ENCODE results near the gene GPR62. TPM values are rescaled to one million over a fixed set of nuclear protein-coding genes. Genes with fewer than 3 reads are reported as not detected.

Gene GPR62
- total RNA-seq, 1 donor from 2014 or later = not detected

- peaks cover 34% of the 10 kb centered on the region for H3K4me1 Mint-ChIP-seq (ENCODE audit: low read depth)
- H3K27ac Mint-ChIP-seq = peak overlapping the region; percentile 84
- no peaks in the 10 kb centered on the region for H3K27me3 Mint-ChIP-seq (ENCODE audit: insufficient read depth)
- H3K36me3 Mint-ChIP-seq (ENCODE audit: low read depth) = peaks cover 14% of the 10 kb centered on the region
- intact Hi-C loops (cut with micrococcal nuclease) = loop anchor here (1.0 to 5.0 kb wide), 13 partner anchors 24 to 1404 kb away; partner anchors contain the start of genes ABHD14B, ACY1, DCAF1 and DCP1A
- DNase-seq (ENCODE audit: low spot score) = peak; percentile 58
- H3K9me3 Mint-ChIP-seq = no peaks in the 10 kb centered on the region
- H3K4me3 Mint-ChIP-seq = peak overlapping the region; percentile 89
These were observed 12.4 kb upstream of the GPR62 start for GRCh38 chr3:51942603-51943450.

GRCh38 chr3:51943451-51944391 lies 11.5 kb upstream of the GPR62 start:
- no peaks in the 10 kb centered on the region for H3K9me3 Mint-ChIP-seq
- no peaks in the 10 kb centered on the region for H3K27me3 Mint-ChIP-seq (ENCODE audit: insufficient read depth)
- peak overlapping the region; percentile 28 for H3K4me3 Mint-ChIP-seq
- intact Hi-C loops (cut with micrococcal nuclease) = loop anchor here (2.0 to 5.0 kb wide), 2 partner anchors 273 to 1404 kb away; partner anchors contain the start of genes DCP1A and TEX264
- DNase-seq (ENCODE audit: low spot score) = no peak
- peaks cover 29% of the 10 kb centered on the region for H3K4me1 Mint-ChIP-seq (ENCODE audit: low read depth)
- no peak overlapping the region for H3K27ac Mint-ChIP-seq
- peaks cover 14% of the 10 kb centered on the region for H3K36me3 Mint-ChIP-seq (ENCODE audit: low read depth)

- Mint-ChIP-seq H3K27ac (no peak overlapping the region), H3K4me3 (no peak overlapping the region), H3K9me3 (no peaks in the 10 kb centered on the region), H3K4me1 (ENCODE audit: low read depth) (peaks cover 22% of the 10 kb centered on the region), H3K36me3 (ENCODE audit: low read depth) (peaks cover 9% of the 10 kb centered on the region), H3K27me3 (ENCODE audit: insufficient read depth) (no peaks in the 10 kb centered on the region)
- DNase-seq (ENCODE audit: low spot score) = no peak
- intact Hi-C loops (cut with micrococcal nuclease) = loop anchor here (5.0 kb wide), 1 partner anchor 1403 kb away; the partner anchor contains the start of gene DCP1A
These were observed 10.6 kb upstream of the GPR62 start for GRCh38 chr3:51944451-51945021.

- Mint-ChIP-seq H3K4me1 (ENCODE audit: low read depth) (peaks cover 15% of the 10 kb centered on the region), H3K27me3 (ENCODE audit: insufficient read depth) (no peaks in the 10 kb centered on the region), H3K36me3 (ENCODE audit: low read depth) (peaks cover 9% of the 10 kb centered on the region), H3K27ac (no peak overlapping the region), H3K9me3 (no peaks in the 10 kb centered on the region), H3K4me3 (no peak overlapping the region)
- no peak for DNase-seq (ENCODE audit: low spot score)
- intact Hi-C loops (cut with micrococcal nuclease) = no loop called here
These were observed 9.9 kb upstream of the GPR62 start for GRCh38 chr3:51945031-51945840.

GRCh38 chr3:51945926-51946705 lies 9.1 kb upstream of the GPR62 start:
- H3K27ac Mint-ChIP-seq = peak overlapping the region; percentile 48
- H3K36me3 Mint-ChIP-seq (ENCODE audit: low read depth) = peaks cover 1% of the 10 kb centered on the region
- intact Hi-C loops (cut with micrococcal nuclease) = no loop called here
- H3K27me3 Mint-ChIP-seq (ENCODE audit: insufficient read depth) = peaks cover 2% of the 10 kb centered on the region
- H3K4me1 Mint-ChIP-seq (ENCODE audit: low read depth) = peaks cover 7% of the 10 kb centered on the region
- H3K4me3 Mint-ChIP-seq = no peak overlapping the region
- no peak for DNase-seq (ENCODE audit: low spot score)
- H3K9me3 Mint-ChIP-seq = no peaks in the 10 kb centered on the region

- no peaks in the 10 kb centered on the region for H3K9me3 Mint-ChIP-seq
- H3K27me3 Mint-ChIP-seq (ENCODE audit: insufficient read depth) = peaks cover 3% of the 10 kb centered on the region
- peak overlapping the region; percentile 48 for H3K27ac Mint-ChIP-seq
- H3K36me3 Mint-ChIP-seq (ENCODE audit: low read depth) = no peaks in the 10 kb centered on the region
- peaks cover 6% of the 10 kb centered on the region for H3K4me1 Mint-ChIP-seq (ENCODE audit: low read depth)
- DNase-seq (ENCODE audit: low spot score) = no peak
- intact Hi-C loops (cut with micrococcal nuclease) = no loop called here
- H3K4me3 Mint-ChIP-seq = no peak overlapping the region
These were observed 8.4 kb upstream of the GPR62 start for GRCh38 chr3:51946796-51947195.

- intact Hi-C loops (cut with micrococcal nuclease) = no loop called here
These were observed 7.8 kb upstream of the GPR62 start for GRCh38 chr3:51947215-51947900.

GRCh38 chr3:51948016-51948580 lies 7.1 kb upstream of the GPR62 start:
- Mint-ChIP-seq H3K4me1 (ENCODE audit: low read depth) (peaks cover under 1% of the 10 kb centered on the region), H3K27me3 (ENCODE audit: insufficient read depth) (peaks cover 11% of the 10 kb centered on the region), H3K4me3 (no peak overlapping the region), H3K36me3 (ENCODE audit: low read depth) (no peaks in the 10 kb centered on the region), H3K27ac (no peak overlapping the region), H3K9me3 (no peaks in the 10 kb centered on the region)
- intact Hi-C loops (cut with micrococcal nuclease) = no loop called here
- no peak for DNase-seq (ENCODE audit: low spot score)

More at GRCh38 chr3:51947215-51947900, 7.8 kb upstream of the GPR62 start:
- no peak overlapping the region for H3K4me3 Mint-ChIP-seq
- no peak for DNase-seq (ENCODE audit: low spot score)
- H3K36me3 Mint-ChIP-seq (ENCODE audit: low read depth) = no peaks in the 10 kb centered on the region
- H3K27ac Mint-ChIP-seq = no peak overlapping the region
- H3K27me3 Mint-ChIP-seq (ENCODE audit: insufficient read depth) = peaks cover 8% of the 10 kb centered on the region
- peaks cover 6% of the 10 kb centered on the region for H3K4me1 Mint-ChIP-seq (ENCODE audit: low read depth)
- H3K9me3 Mint-ChIP-seq = no peaks in the 10 kb centered on the region

- H3K36me3 Mint-ChIP-seq (ENCODE audit: low read depth) = no peaks in the 10 kb centered on the region
- H3K27ac Mint-ChIP-seq = no peak overlapping the region
- H3K4me3 Mint-ChIP-seq = no peak overlapping the region
- DNase-seq (ENCODE audit: low spot score) = no peak
- no peaks in the 10 kb centered on the region for H3K4me1 Mint-ChIP-seq (ENCODE audit: low read depth)
- intact Hi-C loops (cut with micrococcal nuclease) = no loop called here
- peaks cover 21% of the 10 kb centered on the region for H3K27me3 Mint-ChIP-seq (ENCODE audit: insufficient read depth)
- H3K9me3 Mint-ChIP-seq = no peaks in the 10 kb centered on the region
These were observed 6.1 kb upstream of the GPR62 start for GRCh38 chr3:51949121-51949520.

- H3K27ac Mint-ChIP-seq = no peak overlapping the region
- intact Hi-C loops (cut with micrococcal nuclease) = no loop called here
- H3K36me3 Mint-ChIP-seq (ENCODE audit: low read depth) = no peaks in the 10 kb centered on the region
- no peaks in the 10 kb centered on the region for H3K9me3 Mint-ChIP-seq
- no peak overlapping the region for H3K4me3 Mint-ChIP-seq
- DNase-seq (ENCODE audit: low spot score) = no peak
- no peaks in the 10 kb centered on the region for H3K4me1 Mint-ChIP-seq (ENCODE audit: low read depth)
- peaks cover 33% of the 10 kb centered on the region for H3K27me3 Mint-ChIP-seq (ENCODE audit: insufficient read depth)
These were observed 4.3 kb upstream of the GPR62 start for GRCh38 chr3:51950899-51951298.

- intact Hi-C loops (cut with micrococcal nuclease) = no loop called here
- no peak for DNase-seq (ENCODE audit: low spot score)
- H3K27ac Mint-ChIP-seq = no peak overlapping the region
These were observed 1.7 kb upstream of the GPR62 start for GRCh38 chr3:51953445-51953844.

More at GRCh38 chr3:51953445-51953844, 1.7 kb upstream of the GPR62 start:
- Mint-ChIP-seq H3K4me1 (ENCODE audit: low read depth) (no peaks in the 10 kb centered on the region), H3K9me3 (no peaks in the 10 kb centered on the region), H3K4me3 (no peak overlapping the region), H3K36me3 (ENCODE audit: low read depth) (peaks cover 4% of the 10 kb centered on the region), H3K27me3 (ENCODE audit: insufficient read depth) (peaks cover 38% of the 10 kb centered on the region)

All from activated T-helper 1 cell treated with anti-CD3 and anti-CD28 coated beads, Interleukin-12 subunit alpha, Interleukin-12 subunit beta, Interleukin-2, Interleukin-4 antibody, amounts not matched to agents 30 ng/mL and 10 ng/mL and 1 ng/mL, durations not matched to agents 14 hours and 24 hours and 36 hours (primary cell).